Dermis microvascular lymphatic vessel endothelial cell (primary cell): ENCODE data around the gene SPOCK1. TPM values are rescaled to one million over a fixed set of nuclear protein-coding genes. Genes with fewer than 3 reads are reported as not detected.

Experiments used
- DNase-seq, 2 donors: peaks; one replicate each; pipeline versions ENCODE4 v3.0.0 to v3.0.0-alpha.2; 2010; ENCODE audit warnings: low read depth in 2 of 2
- total RNA-seq: library from RNA; depleted of rRNA; stranded (reverse); fragments of >200 nt; gene quantifications from 2 replicates; pipeline ENCODE4 v1.2.1, GENCODE V29; 2014

SPOCK1 gene
- total RNA-seq, 1 donor from 2014 or later: 1.3 TPM

GRCh38 chr5:137300411-137301240 lies 198.5 kb downstream of the SPOCK1 start:
- peak in 1 of 2 donors; percentile 92 for DNase-seq

GRCh38 chr5:137296213-137296781 lies 202.8 kb downstream of the SPOCK1 start:
- DNase-seq: no peak

GRCh38 chr5:137294604-137295003 lies 204.5 kb downstream of the SPOCK1 start:
- no peak for DNase-seq

- DNase-seq: no peak
Measured at GRCh38 chr5:137292461-137293027, 206.6 kb downstream of the SPOCK1 start.

GRCh38 chr5:137291436-137291835 lies 207.7 kb downstream of the SPOCK1 start:
- DNase-seq: no peak

- no peak for DNase-seq
Measured at GRCh38 chr5:137291031-137291430, 208.1 kb downstream of the SPOCK1 start.

GRCh38 chr5:137290373-137290772 lies 208.8 kb downstream of the SPOCK1 start:
- DNase-seq: no peak

- no peak for DNase-seq
Measured at GRCh38 chr5:137289856-137290255, 209.3 kb downstream of the SPOCK1 start.

GRCh38 chr5:137287569-137287968 lies 211.6 kb downstream of the SPOCK1 start:
- no peak for DNase-seq

GRCh38 chr5:137286025-137286610 lies 213.0 kb downstream of the SPOCK1 start:
- no peak for DNase-seq

- no peak for DNase-seq
Measured at GRCh38 chr5:137283801-137284200, 215.3 kb downstream of the SPOCK1 start.

- DNase-seq: peak in 1 of 2 donors; percentile 14
Measured at GRCh38 chr5:137282216-137282615, 216.9 kb downstream of the SPOCK1 start.

- DNase-seq: no peak
Measured at GRCh38 chr5:137281201-137281600, 217.9 kb downstream of the SPOCK1 start.

GRCh38 chr5:137280656-137281055 lies 218.5 kb downstream of the SPOCK1 start:
- no peak for DNase-seq

GRCh38 chr5:137279521-137280231 lies 219.4 kb downstream of the SPOCK1 start:
- no peak for DNase-seq

GRCh38 chr5:137278476-137278875 lies 220.7 kb downstream of the SPOCK1 start:
- no peak for DNase-seq

GRCh38 chr5:137275083-137275482 lies 224.0 kb downstream of the SPOCK1 start:
- DNase-seq: no peak

- DNase-seq: no peak
Measured at GRCh38 chr5:137273511-137273910, 225.6 kb downstream of the SPOCK1 start.

- DNase-seq: no peak
Measured at GRCh38 chr5:137272831-137273230, 226.3 kb downstream of the SPOCK1 start.

GRCh38 chr5:137269946-137270345 lies 229.2 kb downstream of the SPOCK1 start:
- no peak for DNase-seq

- no peak for DNase-seq
Measured at GRCh38 chr5:137269274-137269673, 229.9 kb downstream of the SPOCK1 start.

- DNase-seq: no peak
Measured at GRCh38 chr5:137268646-137269045, 230.5 kb downstream of the SPOCK1 start.
